NCI-H1417 treated with DMSO at 0.1 percent for 48 hours (cell line): ENCODE results near the gene ALLC.

ENCODE experiments used
- DNase-seq: peaks from one replicate; lab custom pipeline; 2025; lab: John Stamatoyannopoulos, UW

The ALLC gene

GRCh38 chr2:3679180-3679579, 21.2 kb downstream of the ALLC start:
- DNase-seq: no peak

GRCh38 chr2:3679616-3680393, 21.8 kb downstream of the ALLC start:
- DNase-seq: no peak

- no peak for DNase-seq
Observed at GRCh38 chr2:3680548-3681345, 22.7 kb downstream of the ALLC start.

GRCh38 chr2:3681625-3682024, 23.6 kb downstream of the ALLC start:
- DNase-seq: no peak

GRCh38 chr2:3682811-3683210, 24.8 kb downstream of the ALLC start:
- DNase-seq: no peak

GRCh38 chr2:3683748-3684454, 25.9 kb downstream of the ALLC start:
- no peak for DNase-seq

- DNase-seq: no peak
Observed at GRCh38 chr2:3689998-3690748, 32.2 kb downstream of the ALLC start.

GRCh38 chr2:3692375-3692774, 34.4 kb downstream of the ALLC start:
- peak; percentile 63 for DNase-seq

GRCh38 chr2:3696545-3696944, 38.5 kb downstream of the ALLC start:
- no peak for DNase-seq

GRCh38 chr2:3701071-3701470, 43.1 kb downstream of the ALLC start:
- DNase-seq: no peak

GRCh38 chr2:3703236-3703756, 45.3 kb downstream of the ALLC start, which contains the start of gene DCDC2C:
TSS of gene DCDC2C (plus strand) at chr2:3703575. CDS start at chr2:3703752, 177 bp downstream.
- no peak for DNase-seq

- DNase-seq: no peak
Observed at GRCh38 chr2:3703757-3704355, 45.9 kb downstream of the ALLC start.

GRCh38 chr2:3704692-3705091, 46.7 kb downstream of the ALLC start:
- DNase-seq: no peak

- DNase-seq: no peak
Observed at GRCh38 chr2:3705782-3706181, 47.8 kb downstream of the ALLC start.

GRCh38 chr2:3706892-3707291, 48.9 kb downstream of the ALLC start:
- DNase-seq: no peak

- DNase-seq: no peak
Observed at GRCh38 chr2:3708576-3708975, 50.6 kb downstream of the ALLC start.

- DNase-seq: no peak
Observed at GRCh38 chr2:3709225-3709624, 51.2 kb downstream of the ALLC start.

GRCh38 chr2:3712424-3712823, 54.4 kb downstream of the ALLC start:
- no peak for DNase-seq

GRCh38 chr2:3712831-3713503, 55.0 kb downstream of the ALLC start:
- DNase-seq: no peak

GRCh38 chr2:3718679-3719078, 60.7 kb downstream of the ALLC start:
- DNase-seq: no peak

- no peak for DNase-seq
Observed at GRCh38 chr2:3725002-3725401, 67.0 kb downstream of the ALLC start.
